Measurements from ENCODE around the gene FKBP5. TPM values are rescaled to one million over a fixed set of nuclear protein-coding genes. Genes with fewer than 3 reads are reported as not detected.

The FKBP5 gene
- total and polyA plus RNA-seq, 2 donors from 2014 or later = 45.6 to 267 TPM

GRCh38 chr6:35716798-35717197, 28.1 kb upstream of the FKBP5 start:
- Histone ChIP-seq H3K36me3 (ENCODE audit: control insufficient read depth in 2 of 3, insufficient read depth in 3 of 3, low read length in 3 of 3) (no peaks in the 10 kb centered on the region), H3K4me3 (ENCODE audit: low read length in 3 of 3) (no peak overlapping the region), H3K9ac (ENCODE audit: low read length in 3 of 3) (no peak overlapping the region), H3K9me3 (ENCODE audit: control insufficient read depth in 2 of 3, insufficient read depth in 1 of 3, low read length in 3 of 3) (no peaks in the 10 kb centered on the region), H3K4me1 (ENCODE audit: control insufficient read depth in 2 of 3, insufficient read depth in 2 of 3, low read depth in 1 of 3, low read length in 3 of 3) (peaks cover 4 to 22% (median 19%) of the 10 kb centered on the region in 3 donors), H3K27me3 (ENCODE audit: control insufficient read depth, insufficient read depth, low read length) (no peaks in the 10 kb centered on the region), H3K27ac (ENCODE audit: low read depth in 2 of 2, low read length in 2 of 2) (no peak overlapping the region)
- DNase-seq = no peak
- intact Hi-C loops (cut with DNase I) = no loop called here
- TF ChIP-seq CTCF (IDR thresholded peaks at IDR 0.05; ENCODE audit: borderline replicate concordance, extremely low read depth, insufficient read depth) = no peak
- FAIRE-seq = no peak

- no peak overlapping the region for H3K27ac ChIP-seq (ENCODE audit: low read depth in 2 of 2, low read length in 2 of 2)
- no peaks in the 10 kb centered on the region for H3K27me3 ChIP-seq (ENCODE audit: control insufficient read depth, insufficient read depth, low read length)
- no peaks in the 10 kb centered on the region for H3K36me3 ChIP-seq (ENCODE audit: control insufficient read depth in 2 of 3, insufficient read depth in 3 of 3, low read length in 3 of 3)
- intact Hi-C loops (cut with DNase I) = no loop called here
- H3K9ac ChIP-seq (ENCODE audit: low read length in 3 of 3) = no peak overlapping the region
- DNase-seq = peak in 1 of 5 donors; percentile 23
- no peaks in the 10 kb centered on the region for H3K9me3 ChIP-seq (ENCODE audit: control insufficient read depth in 2 of 3, insufficient read depth in 1 of 3, low read length in 3 of 3)
- no peak for FAIRE-seq
- no peak for TF ChIP-seq CTCF (IDR thresholded peaks at IDR 0.05; ENCODE audit: borderline replicate concordance, extremely low read depth, insufficient read depth)
- H3K4me3 ChIP-seq (ENCODE audit: low read length in 3 of 3) = no peak overlapping the region
- peaks cover 0 to 7% (median 4%) of the 10 kb centered on the region in 3 donors for H3K4me1 ChIP-seq (ENCODE audit: control insufficient read depth in 2 of 3, insufficient read depth in 2 of 3, low read depth in 1 of 3, low read length in 3 of 3)
Measured at GRCh38 chr6:35713006-35713767, 24.5 kb upstream of the FKBP5 start.

GRCh38 chr6:35711731-35712130, 23.0 kb upstream of the FKBP5 start:
- H3K36me3 ChIP-seq (ENCODE audit: control insufficient read depth in 2 of 3, insufficient read depth in 3 of 3, low read length in 3 of 3) = no peaks in the 10 kb centered on the region
- peak in 1 of 5 donors; percentile 1 for DNase-seq

More at GRCh38 chr6:35711731-35712130, 23.0 kb upstream of the FKBP5 start:
- Histone ChIP-seq H3K4me3 (ENCODE audit: low read length in 3 of 3) (no peak overlapping the region), H3K27ac (ENCODE audit: low read depth in 2 of 2, low read length in 2 of 2) (no peak overlapping the region), H3K4me1 (ENCODE audit: control insufficient read depth in 2 of 3, insufficient read depth in 2 of 3, low read depth in 1 of 3, low read length in 3 of 3) (no peaks in the 10 kb centered on the region), H3K9ac (ENCODE audit: low read length in 3 of 3) (no peak overlapping the region), H3K9me3 (ENCODE audit: control insufficient read depth in 2 of 3, insufficient read depth in 1 of 3, low read length in 3 of 3) (no peaks in the 10 kb centered on the region), H3K27me3 (ENCODE audit: control insufficient read depth, insufficient read depth, low read length) (no peaks in the 10 kb centered on the region)
- no peak for TF ChIP-seq CTCF (IDR thresholded peaks at IDR 0.05; ENCODE audit: borderline replicate concordance, extremely low read depth, insufficient read depth)
- intact Hi-C loops (cut with DNase I) = no loop called here
- no peak for FAIRE-seq

All from kidney (tissue), 14 donors.